OCI-LY3 (cell line): Measurements from ENCODE around the gene LCK.

Experiments used
- H2AFZ ChIP-seq: fragments of 200-600, 300-600 bp; shearing (Covaris generic); 2 replicates; pipeline ENCODE4 v1.6.0; 2014; ENCODE audit warnings: antibody characterized with exemption, low read depth, low read length
- H3K27ac ChIP-seq: fragments of 200-600, 300-600 bp; sonication (generic); 2 replicates; pipeline ENCODE4 v1.5.1; 2014; ENCODE audit warnings: mild to moderate bottlenecking, low read length, moderate library complexity, mixed read lengths
- H3K27me3 ChIP-seq: fragments of 200-600, 300-600 bp; sonication (generic); 2 replicates; pipeline ENCODE4 v1.6.1; 2014; ENCODE audit warnings: low read depth, low read length, mixed read lengths
- H3K36me3 ChIP-seq: fragments of 200-600, 300-600 bp; sonication (generic); replicated peaks from 2 replicates; pipeline ENCODE3; 2014; ENCODE audit warnings: low read depth, low read length, mixed read lengths
- H3K4me1 ChIP-seq: fragments of 300-600, 200-600 bp; sonication (generic); 2 replicates; pipeline ENCODE4 v1.6.1; 2014; ENCODE audit warnings: low read length, mixed read lengths
- H3K4me2 ChIP-seq: fragments of 200-600, 300-600 bp; sonication (generic); 2 replicates; pipeline ENCODE4 v1.6.1; 2014; ENCODE audit warnings: low read length, mixed read lengths
- H3K4me3 ChIP-seq: fragments of 300-600, 200-600 bp; sonication (generic); 2 replicates; pipeline ENCODE4 v1.5.1; 2014; ENCODE audit warnings: antibody characterized with exemption, mild to moderate bottlenecking, low read length, moderate library complexity
- H3K79me2 ChIP-seq: fragments of 300-600, 200-600 bp; shearing (Covaris generic); 2 replicates; pipeline ENCODE4 v1.6.1; 2014; ENCODE audit warnings: mild to moderate bottlenecking, low read length, mixed read lengths
- H3K9ac ChIP-seq: fragments of 300-600, 200-600 bp; shearing (Covaris generic); 2 replicates; pipeline ENCODE4 v1.6.0; 2014; ENCODE audit warnings: mild to moderate bottlenecking, low read length, moderate library complexity
- H3K9me3 ChIP-seq: fragments of 200-600, 300-600 bp; shearing (Covaris generic); 2 replicates; pipeline ENCODE4 v1.6.1; 2014; ENCODE audit warnings: low read length, mixed read lengths; ENCODE audit not compliant: insufficient read depth
- H4K20me1 ChIP-seq: fragments of 200-600, 300-600 bp; sonication (generic); 2 replicates; pipeline ENCODE4 v1.6.1; 2016; ENCODE audit warnings: low read length, mixed read lengths; ENCODE audit not compliant: insufficient read depth
- EZH2phosphoT487 ChIP-seq: fragments of 200-600 bp; shearing (Covaris generic); IDR thresholded peaks from 2 replicates; pipeline ENCODE4 v1.6.1; 2018; ENCODE audit warnings: antibody characterized with exemption, mixed run types, low read depth
- TF ChIP-seq, protein P1 (sequence below): fragments of 200-600, 300-600 bp; sonication (generic); IDR thresholded peaks from 2 replicates; pipeline ENCODE4 v1.5.1; 2014; ENCODE audit warnings: antibody characterized with exemption, low read length, low read depth

The LCK gene

GRCh38 chr1:32232558-32233304, 18.3 kb upstream of the LCK start:
- Histone ChIP-seq H3K36me3 (peaks cover 9% of the 10 kb centered on the region), H3K9ac (no peak overlapping the region), H3K27me3 (no peaks in the 10 kb centered on the region), H3K79me2 (no peaks in the 10 kb centered on the region), H4K20me1 (no peaks in the 10 kb centered on the region), H3K4me3 (no peak overlapping the region), H3K4me1 (no peaks in the 10 kb centered on the region), H3K9me3 (no peaks in the 10 kb centered on the region), H2AFZ (no peak overlapping the region), H3K27ac (no peak overlapping the region), H3K4me2 (no peak overlapping the region)
- TF ChIP-seq, protein P1, sequence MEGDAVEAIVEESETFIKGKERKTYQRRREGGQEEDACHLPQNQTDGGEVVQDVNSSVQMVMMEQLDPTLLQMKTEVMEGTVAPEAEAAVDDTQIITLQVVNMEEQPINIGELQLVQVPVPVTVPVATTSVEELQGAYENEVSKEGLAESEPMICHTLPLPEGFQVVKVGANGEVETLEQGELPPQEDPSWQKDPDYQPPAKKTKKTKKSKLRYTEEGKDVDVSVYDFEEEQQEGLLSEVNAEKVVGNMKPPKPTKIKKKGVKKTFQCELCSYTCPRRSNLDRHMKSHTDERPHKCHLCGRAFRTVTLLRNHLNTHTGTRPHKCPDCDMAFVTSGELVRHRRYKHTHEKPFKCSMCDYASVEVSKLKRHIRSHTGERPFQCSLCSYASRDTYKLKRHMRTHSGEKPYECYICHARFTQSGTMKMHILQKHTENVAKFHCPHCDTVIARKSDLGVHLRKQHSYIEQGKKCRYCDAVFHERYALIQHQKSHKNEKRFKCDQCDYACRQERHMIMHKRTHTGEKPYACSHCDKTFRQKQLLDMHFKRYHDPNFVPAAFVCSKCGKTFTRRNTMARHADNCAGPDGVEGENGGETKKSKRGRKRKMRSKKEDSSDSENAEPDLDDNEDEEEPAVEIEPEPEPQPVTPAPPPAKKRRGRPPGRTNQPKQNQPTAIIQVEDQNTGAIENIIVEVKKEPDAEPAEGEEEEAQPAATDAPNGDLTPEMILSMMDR: no peak
- TF ChIP-seq EZH2phosphoT487: no peak

DNA sequence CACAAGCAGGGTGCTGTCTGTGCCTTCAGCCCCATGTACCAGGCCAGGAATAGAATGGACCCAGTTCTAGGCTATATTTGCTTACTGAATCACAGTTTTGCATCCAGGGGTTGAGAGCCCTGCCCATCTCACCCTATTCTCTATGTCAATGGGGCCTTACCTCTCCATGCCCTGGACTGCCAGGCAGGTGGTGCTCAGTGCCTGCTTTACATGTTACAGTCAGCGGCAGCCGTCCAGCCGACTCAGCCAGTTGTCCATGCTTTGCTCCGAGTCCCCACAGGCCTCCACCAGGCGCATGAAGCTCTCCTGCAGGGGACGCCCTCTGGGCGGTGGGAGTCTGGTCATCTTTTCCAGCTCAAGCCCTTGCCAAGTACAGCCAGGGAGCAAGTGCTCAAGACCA, 16.3 kb upstream of the LCK start:
- H2AFZ ChIP-seq: no peak overlapping the region
- no peaks in the 10 kb centered on the region for H3K79me2 ChIP-seq
- H3K27me3 ChIP-seq: no peaks in the 10 kb centered on the region
- H3K4me1 ChIP-seq: no peaks in the 10 kb centered on the region
- no peak overlapping the region for H3K4me3 ChIP-seq
- no peaks in the 10 kb centered on the region for H3K36me3 ChIP-seq
- H3K9ac ChIP-seq: no peak overlapping the region
- H3K27ac ChIP-seq: no peak overlapping the region
- TF ChIP-seq EZH2phosphoT487: no peak
- TF ChIP-seq, protein P1: no peak
- no peaks in the 10 kb centered on the region for H3K9me3 ChIP-seq
- no peaks in the 10 kb centered on the region for H4K20me1 ChIP-seq
- no peak overlapping the region for H3K4me2 ChIP-seq

DNA sequence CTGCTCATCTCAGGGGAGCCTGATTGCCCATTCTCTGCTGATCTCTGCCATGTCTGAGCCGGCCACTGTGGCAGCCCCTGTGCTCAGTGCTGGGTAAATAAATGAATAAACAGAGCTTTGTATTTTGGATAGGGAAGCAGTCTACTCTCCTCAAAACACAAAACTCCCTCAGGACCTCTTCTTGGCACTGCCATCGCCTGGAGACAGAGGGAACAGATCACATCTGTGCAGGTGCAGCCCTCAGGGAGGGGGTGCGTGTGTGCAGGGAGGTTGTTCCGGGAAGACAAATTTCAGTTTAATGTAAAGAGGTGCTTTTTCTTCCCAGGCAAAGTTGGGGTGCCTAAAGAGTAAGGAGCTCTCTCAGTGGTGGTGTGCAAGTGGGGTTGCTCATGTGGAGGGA, 11.7 kb upstream of the LCK start:
- H3K36me3 ChIP-seq: no peaks in the 10 kb centered on the region
- H3K27ac ChIP-seq: no peak overlapping the region
- H3K79me2 ChIP-seq: no peaks in the 10 kb centered on the region
- TF ChIP-seq, protein P1: no peak
- TF ChIP-seq EZH2phosphoT487: no peak
- H3K27me3 ChIP-seq: no peaks in the 10 kb centered on the region
- peaks cover 5% of the 10 kb centered on the region for H3K4me1 ChIP-seq
- H3K9me3 ChIP-seq: no peaks in the 10 kb centered on the region
- no peak overlapping the region for H2AFZ ChIP-seq
- H3K4me2 ChIP-seq: no peak overlapping the region
- no peaks in the 10 kb centered on the region for H4K20me1 ChIP-seq
- no peak overlapping the region for H3K9ac ChIP-seq
- no peak overlapping the region for H3K4me3 ChIP-seq

- H3K9ac ChIP-seq: no peak overlapping the region
- H3K79me2 ChIP-seq: no peaks in the 10 kb centered on the region
- H2AFZ ChIP-seq: no peak overlapping the region
- H3K9me3 ChIP-seq: no peaks in the 10 kb centered on the region
- H3K27ac ChIP-seq: no peak overlapping the region
- H3K4me1 ChIP-seq: peaks cover 5% of the 10 kb centered on the region
- H4K20me1 ChIP-seq: no peaks in the 10 kb centered on the region
- no peaks in the 10 kb centered on the region for H3K36me3 ChIP-seq
- H3K27me3 ChIP-seq: no peaks in the 10 kb centered on the region
- H3K4me3 ChIP-seq: no peak overlapping the region
- no peak for TF ChIP-seq EZH2phosphoT487
- TF ChIP-seq, protein P1: no peak
- no peak overlapping the region for H3K4me2 ChIP-seq
These were observed 11.3 kb upstream of the LCK start for GRCh38 chr1:32239790-32240139.
